ENCODE results near the gene TSR1.

- TF ChIP-seq, protein P1, sequence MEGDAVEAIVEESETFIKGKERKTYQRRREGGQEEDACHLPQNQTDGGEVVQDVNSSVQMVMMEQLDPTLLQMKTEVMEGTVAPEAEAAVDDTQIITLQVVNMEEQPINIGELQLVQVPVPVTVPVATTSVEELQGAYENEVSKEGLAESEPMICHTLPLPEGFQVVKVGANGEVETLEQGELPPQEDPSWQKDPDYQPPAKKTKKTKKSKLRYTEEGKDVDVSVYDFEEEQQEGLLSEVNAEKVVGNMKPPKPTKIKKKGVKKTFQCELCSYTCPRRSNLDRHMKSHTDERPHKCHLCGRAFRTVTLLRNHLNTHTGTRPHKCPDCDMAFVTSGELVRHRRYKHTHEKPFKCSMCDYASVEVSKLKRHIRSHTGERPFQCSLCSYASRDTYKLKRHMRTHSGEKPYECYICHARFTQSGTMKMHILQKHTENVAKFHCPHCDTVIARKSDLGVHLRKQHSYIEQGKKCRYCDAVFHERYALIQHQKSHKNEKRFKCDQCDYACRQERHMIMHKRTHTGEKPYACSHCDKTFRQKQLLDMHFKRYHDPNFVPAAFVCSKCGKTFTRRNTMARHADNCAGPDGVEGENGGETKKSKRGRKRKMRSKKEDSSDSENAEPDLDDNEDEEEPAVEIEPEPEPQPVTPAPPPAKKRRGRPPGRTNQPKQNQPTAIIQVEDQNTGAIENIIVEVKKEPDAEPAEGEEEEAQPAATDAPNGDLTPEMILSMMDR (conservative IDR thresholded peaks at IDR 0.05; ENCODE audit: low read depth, low read length): no peak
- no peak for TF ChIP-seq EZH2 (IDR thresholded peaks at IDR 0.05; ENCODE audit: low read length, unreplicated experiment)
Observed at GRCh38 chr17:2279707-2280106, 56.5 kb downstream of the TSR1 start.

Data from PC-3 (cell line).